HG03159 (cell line): Measurements from ENCODE around the gene PLBD1.

Source experiments
- ATAC-seq: cut with Tn5 transposase; IDR thresholded peaks from one replicate; pipeline ENCODE4 v1.9.1; 2021; ENCODE audit warnings: mild to moderate bottlenecking, moderate library complexity; ENCODE audit not compliant: unreplicated experiment

PLBD1 gene, protein sequence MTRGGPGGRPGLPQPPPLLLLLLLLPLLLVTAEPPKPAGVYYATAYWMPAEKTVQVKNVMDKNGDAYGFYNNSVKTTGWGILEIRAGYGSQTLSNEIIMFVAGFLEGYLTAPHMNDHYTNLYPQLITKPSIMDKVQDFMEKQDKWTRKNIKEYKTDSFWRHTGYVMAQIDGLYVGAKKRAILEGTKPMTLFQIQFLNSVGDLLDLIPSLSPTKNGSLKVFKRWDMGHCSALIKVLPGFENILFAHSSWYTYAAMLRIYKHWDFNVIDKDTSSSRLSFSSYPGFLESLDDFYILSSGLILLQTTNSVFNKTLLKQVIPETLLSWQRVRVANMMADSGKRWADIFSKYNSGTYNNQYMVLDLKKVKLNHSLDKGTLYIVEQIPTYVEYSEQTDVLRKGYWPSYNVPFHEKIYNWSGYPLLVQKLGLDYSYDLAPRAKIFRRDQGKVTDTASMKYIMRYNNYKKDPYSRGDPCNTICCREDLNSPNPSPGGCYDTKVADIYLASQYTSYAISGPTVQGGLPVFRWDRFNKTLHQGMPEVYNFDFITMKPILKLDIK

DNA sequence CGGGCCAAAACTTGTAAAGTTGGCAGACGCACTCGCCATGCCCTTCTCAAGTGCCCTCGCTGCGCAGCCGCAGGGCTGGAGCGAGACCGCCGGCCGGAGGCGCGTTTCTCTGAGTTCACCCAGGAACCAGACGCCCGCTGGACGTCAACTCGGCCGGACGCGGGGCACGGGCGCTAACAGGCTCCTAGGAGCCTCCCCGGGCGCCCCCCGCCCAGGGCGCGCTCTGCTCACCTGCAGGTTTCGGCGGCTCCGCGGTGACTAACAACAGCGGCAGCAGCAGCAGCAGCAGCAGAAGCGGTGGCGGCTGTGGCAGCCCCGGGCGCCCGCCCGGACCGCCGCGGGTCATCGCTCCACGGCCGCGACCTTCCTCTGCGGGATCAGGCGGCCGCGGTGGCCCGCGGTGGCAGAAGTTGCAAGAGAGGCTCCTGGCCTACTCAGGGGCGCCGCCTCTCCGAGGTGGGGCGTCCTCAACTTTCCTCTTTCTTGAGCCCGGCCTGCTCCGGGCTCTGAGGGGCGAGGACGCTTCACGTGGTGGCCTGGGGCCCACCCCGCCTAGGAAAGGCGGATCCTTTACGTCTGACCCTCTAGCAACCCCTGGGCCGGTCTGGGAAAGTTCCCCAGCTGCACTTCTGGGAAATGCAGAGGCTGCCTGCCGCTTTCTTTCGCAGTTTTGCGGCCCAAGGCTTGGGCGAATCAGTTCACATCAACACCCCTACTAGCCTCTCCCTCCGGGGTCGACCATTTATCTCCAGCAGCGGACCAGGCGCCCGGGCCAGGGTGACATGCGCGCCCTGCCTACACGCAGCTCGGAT is at the start of gene PLBD1:
Gene PLBD1, minus strand, starts transcription at position 533 of the 812 bp plus-strand sequence. Its CDS starts 187 bp downstream, at position 346.
- no peak for ATAC-seq

DNA sequence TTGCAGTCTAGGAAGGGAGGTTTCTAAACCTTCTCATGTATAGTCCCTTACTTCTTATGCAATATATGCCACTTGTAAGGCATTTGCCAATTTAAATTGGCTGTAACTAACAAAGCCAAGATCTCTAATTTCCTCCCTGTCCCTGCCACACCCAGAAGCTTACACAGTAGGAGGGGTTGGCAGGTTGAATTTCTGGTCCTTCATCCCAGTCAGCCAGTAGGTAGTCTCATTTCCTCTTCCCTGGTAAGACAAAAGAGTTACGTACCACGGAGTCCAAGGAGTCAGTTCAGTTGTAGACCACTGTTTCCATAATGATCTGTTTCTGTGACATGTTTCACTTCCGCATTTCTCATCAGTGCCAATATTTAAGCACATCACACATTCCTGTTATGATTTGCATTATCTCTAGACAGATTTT is 47.0 kb upstream of the PLBD1 start:
- peak; percentile 49 for ATAC-seq

DNA sequence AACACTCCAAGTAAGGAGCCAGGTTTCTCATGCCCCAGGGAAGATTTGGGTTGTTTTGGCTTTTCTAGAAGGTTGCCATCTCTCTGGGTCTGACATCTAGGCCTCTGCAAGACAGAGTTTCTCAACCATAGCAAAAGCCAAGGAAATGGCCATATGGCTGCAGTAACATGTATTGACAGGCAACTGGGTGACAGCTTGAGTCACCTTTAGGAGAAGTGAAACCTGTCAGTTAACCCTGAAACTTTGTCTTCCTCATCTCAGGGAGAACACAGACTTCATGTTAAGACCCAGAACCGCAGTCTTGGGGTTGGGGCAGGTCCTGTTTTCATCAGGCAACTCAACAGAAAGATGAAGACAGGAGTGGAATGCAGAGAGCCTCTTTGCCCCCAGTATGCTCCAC is 46.0 kb upstream of the PLBD1 start:
- peak; percentile 93 for ATAC-seq

DNA sequence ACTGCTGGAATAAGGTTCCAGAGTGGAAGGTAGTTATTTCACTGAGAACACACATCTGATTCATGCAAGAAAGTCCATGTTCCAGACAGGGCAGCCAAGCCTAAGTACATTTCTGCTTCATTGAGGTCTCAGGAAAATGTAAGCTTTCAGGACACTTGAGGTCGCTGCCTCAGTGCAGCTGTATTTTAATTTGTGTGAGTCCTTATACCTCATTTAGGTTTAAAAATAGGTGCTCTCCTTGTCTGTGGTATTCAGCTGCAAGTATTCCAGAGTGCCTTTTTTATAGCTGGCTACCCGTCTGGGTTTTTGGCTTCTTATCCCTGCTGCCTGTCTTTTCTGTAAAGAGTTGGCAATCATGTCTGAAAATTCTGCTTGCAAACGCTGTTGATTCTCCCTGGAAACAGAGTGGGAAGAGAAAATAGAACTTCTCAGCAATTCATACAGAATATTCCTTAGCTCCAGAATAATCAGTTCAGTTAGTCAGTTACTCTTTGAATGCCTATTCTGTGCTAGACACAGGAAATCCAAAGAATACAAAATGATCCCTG is 45.3 kb upstream of the PLBD1 start:
- no peak for ATAC-seq

DNA sequence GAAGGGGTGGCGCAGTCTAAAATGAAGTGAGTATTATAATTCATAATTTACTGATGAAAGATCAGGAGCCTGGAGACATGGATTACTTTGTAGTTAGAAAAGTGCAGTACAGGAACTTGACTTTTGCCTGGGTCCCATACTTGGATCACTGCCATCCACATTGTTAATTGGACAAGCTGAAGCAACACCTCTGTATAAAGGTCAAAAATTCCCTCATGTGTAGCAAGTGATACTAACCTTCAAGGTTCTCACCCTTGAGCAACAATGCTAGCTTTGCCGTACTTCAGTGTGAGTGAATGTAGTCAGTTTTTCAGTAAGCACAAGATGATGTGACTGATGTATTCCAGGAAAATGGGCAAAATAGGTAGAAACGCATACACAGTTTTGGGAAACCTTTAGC is 44.6 kb upstream of the PLBD1 start:
- no peak for ATAC-seq

DNA sequence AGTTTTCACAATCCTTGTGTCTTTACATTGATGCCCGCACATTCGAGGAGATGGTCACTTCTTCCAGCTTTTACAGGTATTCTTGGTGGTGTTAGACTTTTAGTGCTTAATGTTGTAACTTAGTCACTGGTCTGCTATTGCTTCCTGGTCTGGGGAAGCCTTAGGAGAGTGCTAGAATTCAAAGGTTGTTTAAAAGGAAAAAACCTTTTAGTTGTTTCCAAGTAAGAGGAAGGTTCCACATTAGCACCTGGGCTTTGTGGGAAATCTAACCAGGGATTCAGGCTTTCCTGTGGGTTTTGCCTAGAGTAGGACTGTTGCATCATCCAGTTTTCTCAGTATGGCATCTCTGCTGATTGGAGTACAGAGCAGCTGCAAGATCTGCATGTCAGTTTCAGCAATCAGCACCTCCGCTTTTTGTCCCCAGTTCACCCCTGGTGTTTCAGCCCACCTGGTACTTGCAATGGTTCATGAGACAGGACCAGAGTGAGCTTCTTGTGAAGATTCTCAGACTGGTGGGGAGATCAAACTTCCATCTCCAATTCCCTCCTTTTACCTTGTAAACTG is 44.0 kb upstream of the PLBD1 start:
- no peak for ATAC-seq

DNA sequence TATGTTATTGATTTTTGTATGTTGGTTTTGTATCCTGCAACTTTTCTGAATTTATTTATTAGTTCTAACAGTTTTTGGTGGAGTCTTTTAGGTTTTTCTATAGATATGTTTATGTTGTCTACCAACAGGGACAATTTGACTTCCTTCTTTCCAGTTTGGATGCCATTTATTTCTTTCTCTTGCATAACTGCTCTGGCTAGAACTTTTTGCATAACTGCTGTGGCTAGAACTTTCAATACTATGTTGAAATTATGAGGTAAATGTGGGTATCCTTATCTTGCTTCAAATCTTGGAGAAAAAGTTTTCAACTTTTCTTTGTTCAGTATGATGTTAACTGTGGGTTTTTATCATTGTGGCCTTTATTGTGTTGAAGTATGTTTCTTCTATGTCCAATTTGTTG is 39.9 kb upstream of the PLBD1 start:
- ATAC-seq: no peak

DNA sequence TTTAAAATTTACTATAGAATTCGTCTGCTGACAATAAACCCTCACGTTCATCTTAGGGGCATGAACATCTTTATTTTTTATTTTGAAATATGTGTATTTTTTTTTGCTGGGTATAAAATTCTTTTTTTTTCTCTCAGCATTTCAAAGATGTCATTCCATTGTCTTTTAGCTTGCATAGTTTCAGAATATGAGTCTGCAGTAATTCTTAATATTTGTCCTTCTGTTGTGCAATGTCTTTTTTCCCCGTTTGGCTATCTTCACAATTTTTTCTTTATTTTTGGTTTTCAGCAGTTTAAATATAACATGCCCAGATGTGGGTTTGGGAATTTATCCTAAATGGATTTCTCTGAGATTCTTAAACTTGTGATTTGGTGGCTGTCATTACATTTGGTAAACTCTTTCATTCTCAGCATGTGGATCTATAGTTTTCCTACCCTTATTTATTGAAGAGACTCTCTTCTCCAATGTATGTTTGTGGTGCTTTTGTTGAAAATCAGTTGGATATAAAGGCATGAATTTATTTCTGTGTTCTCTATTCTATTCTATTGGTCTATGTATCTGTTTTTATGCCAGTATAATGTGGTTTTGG is 37.8 kb upstream of the PLBD1 start:
- ATAC-seq: no peak

DNA sequence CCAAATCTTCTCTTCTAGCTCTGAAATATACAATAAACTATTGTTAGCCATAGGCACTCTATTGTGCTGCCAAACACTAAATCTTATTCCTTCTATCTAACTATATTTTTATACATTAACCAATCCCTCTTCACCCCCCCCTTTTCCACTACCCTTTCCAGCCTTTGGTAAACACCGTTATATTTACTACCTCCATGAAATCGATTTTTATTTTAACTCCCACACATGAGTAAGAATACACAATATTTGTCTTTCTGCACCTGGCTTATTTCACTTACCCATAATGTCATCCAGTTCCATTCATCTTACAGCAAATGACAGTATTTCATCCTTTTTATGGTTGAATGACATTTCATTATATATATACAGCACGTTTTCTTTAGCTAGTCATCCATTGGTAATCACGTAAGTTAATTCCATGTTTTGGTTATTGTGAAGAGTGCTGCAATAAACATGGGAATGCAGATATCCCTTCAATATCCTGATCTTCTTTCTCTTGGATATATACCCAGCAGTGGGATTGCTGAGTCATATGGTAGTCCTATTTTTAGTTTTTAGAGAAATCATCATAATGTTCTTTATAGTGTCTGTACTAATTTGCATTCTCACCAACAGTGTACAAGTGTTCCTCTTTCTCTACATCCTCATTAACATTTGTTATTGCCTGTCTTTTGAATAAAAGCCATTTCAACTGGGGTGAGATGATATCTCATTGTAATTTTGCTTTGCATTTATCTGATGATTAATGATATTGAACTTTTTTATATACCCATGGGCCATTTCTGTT is 34.2 kb upstream of the PLBD1 start:
- ATAC-seq: no peak

DNA sequence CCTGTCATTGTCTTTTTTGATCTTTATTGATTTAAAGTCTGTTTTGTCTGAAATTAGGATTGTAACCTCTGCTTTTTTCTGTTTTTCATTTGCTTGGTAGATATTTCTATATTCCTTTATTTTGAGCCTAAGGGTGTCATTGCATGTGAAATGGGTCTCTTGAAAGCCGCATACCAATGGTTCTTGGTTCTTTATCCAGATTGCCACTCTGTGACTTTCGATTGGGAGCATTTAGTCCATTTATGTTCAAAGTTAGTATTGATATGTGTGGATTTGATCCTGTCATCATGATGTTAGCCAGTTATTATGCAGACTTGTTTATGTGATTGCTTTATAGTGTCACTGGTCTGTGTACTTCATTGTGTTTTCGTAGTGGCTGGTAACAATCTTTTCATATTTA is 29.8 kb upstream of the PLBD1 start:
- ATAC-seq: no peak

DNA sequence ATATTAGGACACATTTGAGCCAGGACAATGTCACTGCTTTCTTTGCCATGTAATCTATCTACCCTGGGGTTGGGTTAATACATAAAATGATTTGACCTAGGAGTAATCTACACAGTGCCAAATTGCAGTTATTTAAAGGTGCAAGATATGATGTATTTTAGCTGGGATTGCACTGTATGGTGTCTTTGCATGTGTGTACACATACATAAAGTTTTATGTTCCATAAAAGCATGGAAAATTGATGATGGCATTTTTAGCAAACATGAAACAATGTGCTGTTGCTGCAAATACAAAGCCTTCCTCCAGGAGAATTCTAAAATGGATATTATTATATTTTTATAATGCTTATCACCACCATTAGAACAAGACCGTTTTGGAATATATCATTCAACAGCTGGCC is 24.0 kb upstream of the PLBD1 start:
- no peak for ATAC-seq

DNA sequence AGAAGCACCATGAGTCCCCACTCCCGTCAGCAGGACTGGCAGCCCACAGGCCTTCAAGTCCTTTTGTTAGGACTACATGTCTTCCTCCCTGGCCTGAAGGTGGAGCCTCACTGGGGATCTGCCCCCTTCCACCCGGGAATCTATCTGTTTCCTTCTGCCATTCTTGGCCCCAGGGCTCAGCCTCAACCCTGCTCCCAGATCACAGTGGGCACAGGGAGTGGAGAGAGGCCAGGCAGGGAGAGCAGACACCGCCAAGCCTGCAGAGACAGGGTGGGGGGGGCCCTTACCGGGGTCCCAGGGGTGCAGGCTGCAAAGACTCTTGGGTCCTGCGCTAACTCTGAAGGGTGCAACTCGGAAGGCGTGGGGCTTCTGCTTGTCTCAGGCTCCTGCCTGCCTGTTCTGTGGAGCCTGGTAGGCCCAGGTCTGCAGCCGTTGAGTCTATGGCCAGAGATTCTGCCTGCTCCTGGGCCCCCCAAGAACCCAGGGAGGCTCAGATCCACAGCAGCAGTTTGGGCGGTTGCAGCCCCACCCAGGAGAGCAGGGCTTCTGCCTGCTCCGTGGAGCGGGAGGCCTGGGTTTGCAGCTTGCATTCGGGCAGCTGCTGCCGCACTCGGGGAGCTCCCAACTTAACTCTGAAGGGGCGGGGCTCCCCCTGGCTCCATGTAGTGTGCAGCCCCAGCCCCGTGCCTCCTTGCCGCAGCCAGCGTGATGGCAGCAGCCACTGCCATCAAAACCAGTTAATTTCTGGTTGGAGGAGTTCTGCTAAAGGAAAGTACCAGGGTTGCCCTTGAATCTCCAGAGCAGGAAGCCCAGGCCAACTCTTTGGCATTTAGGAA is 21.7 kb upstream of the PLBD1 start:
- ATAC-seq: no peak

DNA sequence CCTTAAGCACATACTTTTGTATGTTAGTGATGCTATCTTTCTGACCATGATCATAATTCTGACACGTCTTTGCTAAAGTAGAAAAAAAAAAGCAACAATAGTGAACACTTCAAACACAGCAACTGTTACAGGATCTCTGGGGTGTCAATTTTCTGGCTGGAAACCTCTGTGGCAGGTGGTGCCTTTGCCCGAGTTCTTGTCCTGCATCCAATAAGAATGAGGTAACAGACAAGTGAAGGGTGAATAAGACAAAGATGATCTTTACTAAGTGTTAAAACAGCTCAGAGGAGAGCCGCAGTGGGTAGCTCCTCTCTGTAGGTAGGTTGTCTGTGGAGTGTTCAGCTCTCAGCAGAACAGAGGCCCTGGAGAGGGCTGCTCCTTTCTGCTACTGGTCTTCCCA is 20.9 kb upstream of the PLBD1 start:
- no peak for ATAC-seq

DNA sequence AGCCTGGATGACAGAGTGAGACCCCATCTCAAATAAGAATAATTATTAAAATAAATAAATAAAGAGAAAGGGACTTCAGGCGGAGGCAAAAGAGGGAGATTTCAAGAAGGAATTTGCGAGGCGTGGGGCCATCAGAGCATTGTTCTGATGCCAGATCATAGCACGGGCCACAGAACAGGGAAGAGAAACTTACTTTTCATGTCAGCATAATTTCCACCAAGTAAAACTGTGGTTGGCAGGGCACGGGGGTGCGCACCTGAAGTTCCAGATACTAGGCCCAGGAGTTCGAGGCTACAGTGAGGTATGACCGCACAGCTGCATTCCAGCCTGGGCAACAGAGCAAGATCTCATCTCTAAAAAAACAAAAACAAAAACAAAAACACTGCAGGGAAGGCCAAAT is 11.0 kb upstream of the PLBD1 start:
- ATAC-seq: no peak

DNA sequence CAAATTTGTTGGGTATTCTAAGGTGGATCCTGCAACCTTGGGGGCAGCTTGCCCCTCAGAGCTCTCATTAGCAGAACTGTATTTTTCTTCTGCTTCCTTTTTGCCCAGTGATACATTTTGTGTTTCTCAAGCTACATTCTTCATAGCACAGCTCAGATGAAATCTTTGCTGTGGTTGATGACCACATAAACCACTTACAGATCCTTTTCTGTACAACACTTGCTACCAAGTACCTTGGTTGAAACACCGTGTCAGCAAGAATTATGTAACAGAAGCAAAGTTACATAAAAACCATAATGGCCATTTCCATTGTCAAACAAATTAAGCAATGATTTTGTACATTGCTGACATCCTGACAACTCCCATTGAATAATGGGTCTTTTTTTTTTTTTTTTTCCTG is 9.7 kb upstream of the PLBD1 start:
- peak; percentile 58 for ATAC-seq

DNA sequence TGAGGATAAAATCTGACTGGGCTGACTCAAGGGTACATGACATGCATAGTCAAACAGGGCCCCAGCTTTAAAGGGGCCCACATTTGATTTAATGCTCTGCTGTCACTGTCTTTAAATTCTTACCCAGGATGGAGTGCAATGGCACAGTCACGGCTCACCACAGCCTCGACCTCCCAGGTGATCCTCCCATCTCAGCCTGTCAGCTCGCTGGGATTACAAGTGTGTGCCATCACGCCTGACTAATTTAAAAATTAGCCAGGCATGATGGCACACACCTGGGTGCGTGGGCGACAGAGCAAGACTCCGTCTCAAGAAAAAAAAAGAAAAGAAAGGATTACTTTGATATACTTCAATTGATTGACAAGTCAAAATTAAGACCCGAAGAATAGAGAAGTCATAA is 9.2 kb upstream of the PLBD1 start:
- ATAC-seq: peak; percentile 10

DNA sequence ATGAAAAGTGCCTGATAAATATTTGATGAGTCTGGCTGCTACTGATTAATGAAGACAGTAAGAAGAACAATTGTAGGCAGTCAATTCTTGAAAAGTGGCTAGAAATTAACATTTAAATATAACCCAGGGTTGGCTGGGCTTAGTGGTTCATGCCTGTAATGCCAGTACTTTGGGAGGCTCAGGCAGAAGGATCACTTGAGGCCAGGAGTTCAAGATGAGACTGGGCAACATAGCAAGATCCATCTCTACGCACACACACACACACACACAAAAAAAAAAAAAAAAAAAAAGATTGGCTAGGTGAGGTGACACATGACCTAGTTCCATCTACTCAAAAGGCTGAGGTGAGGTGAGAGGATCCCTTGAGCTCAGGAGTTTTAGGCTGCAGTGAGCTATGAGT is 7.9 kb upstream of the PLBD1 start:
- no peak for ATAC-seq

DNA sequence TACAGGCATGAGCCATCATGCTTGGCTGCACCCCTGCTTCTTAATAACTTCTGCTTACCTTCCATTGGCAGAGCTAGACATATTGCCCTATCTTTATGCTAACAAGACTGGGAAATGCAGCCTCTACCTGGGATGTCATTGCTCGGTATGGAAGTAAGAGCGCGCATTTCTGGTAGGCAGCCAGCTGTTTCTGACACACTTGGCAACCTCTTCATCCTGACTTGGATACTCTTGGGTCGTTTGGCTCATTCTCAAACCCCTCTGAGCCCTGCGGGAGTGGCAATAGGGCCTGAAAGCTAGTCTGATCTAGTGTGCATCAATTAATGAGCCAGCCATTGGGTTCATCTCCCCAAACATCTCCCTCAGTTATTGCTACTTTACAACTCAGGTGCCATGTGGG is 5.4 kb upstream of the PLBD1 start:
- ATAC-seq: no peak

DNA sequence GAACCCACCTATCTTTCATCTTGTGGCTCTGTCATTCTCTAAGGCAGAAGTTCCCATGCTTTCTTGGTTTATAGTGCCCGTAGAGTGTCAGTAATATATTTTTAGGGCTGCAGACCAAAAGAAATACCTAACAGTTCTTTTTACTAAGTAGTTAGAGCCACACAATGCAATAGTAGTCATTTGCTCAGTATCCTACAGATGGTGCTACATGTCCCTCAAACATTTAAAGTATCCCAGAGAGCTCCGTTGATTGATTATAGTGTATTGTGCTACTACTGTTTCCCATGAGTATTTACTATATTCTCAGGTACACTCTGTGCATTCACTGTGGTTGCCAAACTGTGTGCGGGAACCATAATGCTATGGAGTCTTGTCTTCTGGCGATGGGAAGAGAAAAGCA is 4.7 kb upstream of the PLBD1 start:
- no peak for ATAC-seq
